Peyer's patch (tissue), 4 donors: Measurements from ENCODE around the gene MAGI2. TPM values are rescaled to one million over a fixed set of nuclear protein-coding genes. Genes with fewer than 3 reads are reported as not detected.

ENCODE experiments used
- DNase-seq, 3 donors: peaks; one replicate each; pipeline ENCODE4 v3.0.0-alpha.2; 2017 to 2019
- H3K27ac ChIP-seq, 4 donors: fragments of 200-600 bp; sonication (generic); one replicate each; pipeline ENCODE4 v1.5.1; 2016 to 2019
- H3K27me3 ChIP-seq, 2 donors: fragments of 200-600 bp; sonication (generic); one replicate each; pipeline ENCODE4 v1.5.1; 2019
- H3K36me3 ChIP-seq, 3 donors: fragments of 200-600 bp; sonication (generic); one replicate each; pipeline ENCODE4 v1.5.1; 2016 to 2019
- H3K4me1 ChIP-seq, 4 donors: fragments of 200-600 bp; sonication (generic); one replicate each; pipeline ENCODE4 v1.5.1; 2016 to 2019
- H3K4me3 ChIP-seq, 4 donors: fragments of 200-600 bp; sonication (generic); 1 replicate in 3 of 4; 2 replicates in 1 of 4; pipeline ENCODE4 v1.5.1; 2016 to 2019; ENCODE audit warnings: mild to moderate bottlenecking in 1 of 4
- H3K9me3 ChIP-seq, 4 donors: fragments of 200-600 bp; sonication (generic); one replicate each; pipeline ENCODE4 v1.5.1; 2016 to 2019; ENCODE audit warnings: mild to moderate bottlenecking in 1 of 4
- CTCF ChIP-seq, 6 experiments: fragments of 450-650 bp in 4 of 6; fragments of 200-600 bp in 2 of 6; sonication (generic) in 1 of 6; IDR thresholded peaks; one replicate each; pipeline ENCODE4 v1.5.1; 2017 to 2019; ENCODE audit warnings: antibody characterized with exemption in 6 of 6, mild to moderate bottlenecking in 3 of 6, moderate library complexity in 1 of 6
- POLR2A ChIP-seq, 2 donors: fragments of 450-650 bp; IDR thresholded peaks; one replicate each; pipeline ENCODE4 v1.5.1; 2017; ENCODE audit warnings: antibody characterized with exemption in 2 of 2, mild to moderate bottlenecking in 2 of 2, moderate library complexity in 2 of 2
- total RNA-seq, 4 donors: library from RNA; depleted of rRNA; stranded (reverse); fragments of >200 nt; gene quantifications; one replicate each; pipeline ENCODE4 v1.1.0, GENCODE V29; 2016

MAGI2 gene
- total RNA-seq, 4 donors from 2014 or later, result 1.6 to 12.4 (median 2.8) TPM

GRCh38 chr7:79308192-79308591 lies 145.3 kb downstream of the MAGI2 start:
- H3K27me3 ChIP-seq, result no peaks in the 10 kb centered on the region
- H3K9me3 ChIP-seq, result no peaks in the 10 kb centered on the region
- H3K4me1 ChIP-seq, result no peaks in the 10 kb centered on the region
- no peak overlapping the region for H3K4me3 ChIP-seq
- TF ChIP-seq POLR2A (IDR thresholded peaks at IDR 0.05) (no peak), CTCF (IDR thresholded peaks at IDR 0.05) (peak in 2 of 6 experiments; percentile 10 to 21)
- H3K36me3 ChIP-seq, result no peaks in the 10 kb centered on the region
- H3K27ac ChIP-seq, result no peak overlapping the region
- no peak for DNase-seq

- no peak overlapping the region for H3K27ac ChIP-seq
- H3K36me3 ChIP-seq, result no peaks in the 10 kb centered on the region
- no peaks in the 10 kb centered on the region for H3K9me3 ChIP-seq
- H3K4me3 ChIP-seq, result no peak overlapping the region
- no peaks in the 10 kb centered on the region for H3K4me1 ChIP-seq
- no peak for TF ChIP-seq POLR2A (IDR thresholded peaks at IDR 0.05)
- TF ChIP-seq CTCF (IDR thresholded peaks at IDR 0.05), result no peak
- no peak for DNase-seq
- H3K27me3 ChIP-seq, result no peaks in the 10 kb centered on the region
These were observed 146.1 kb downstream of the MAGI2 start for GRCh38 chr7:79307376-79307775.

- H3K27ac ChIP-seq, result no peak overlapping the region
- no peaks in the 10 kb centered on the region for H3K27me3 ChIP-seq
- TF ChIP-seq CTCF (IDR thresholded peaks at IDR 0.05) (no peak), POLR2A (IDR thresholded peaks at IDR 0.05) (no peak)
- H3K4me3 ChIP-seq, result no peak overlapping the region
- H3K4me1 ChIP-seq, result no peaks in the 10 kb centered on the region
- H3K36me3 ChIP-seq, result no peaks in the 10 kb centered on the region
- DNase-seq, result no peak
- peaks cover 0 to 4% (median 0%) of the 10 kb centered on the region in 4 donors for H3K9me3 ChIP-seq
These were observed 148.8 kb downstream of the MAGI2 start for GRCh38 chr7:79304711-79305110.

- no peaks in the 10 kb centered on the region for H3K27me3 ChIP-seq
- no peak for DNase-seq
- H3K9me3 ChIP-seq, result peaks cover 0 to 4% (median 0%) of the 10 kb centered on the region in 4 donors
- H3K4me3 ChIP-seq, result no peak overlapping the region
- TF ChIP-seq POLR2A (IDR thresholded peaks at IDR 0.05) (no peak), CTCF (IDR thresholded peaks at IDR 0.05) (no peak)
- no peaks in the 10 kb centered on the region for H3K4me1 ChIP-seq
- no peak overlapping the region for H3K27ac ChIP-seq
- no peaks in the 10 kb centered on the region for H3K36me3 ChIP-seq
These were observed 151.2 kb downstream of the MAGI2 start for GRCh38 chr7:79302293-79302692.

- TF ChIP-seq POLR2A (IDR thresholded peaks at IDR 0.05), result no peak
- no peak for TF ChIP-seq CTCF (IDR thresholded peaks at IDR 0.05)
- no peak overlapping the region for H3K4me3 ChIP-seq
- no peaks in the 10 kb centered on the region for H3K36me3 ChIP-seq
- H3K4me1 ChIP-seq, result no peaks in the 10 kb centered on the region
- H3K27ac ChIP-seq, result no peak overlapping the region
- no peaks in the 10 kb centered on the region for H3K27me3 ChIP-seq
- peaks cover 0 to 4% (median 0%) of the 10 kb centered on the region in 4 donors for H3K9me3 ChIP-seq
- DNase-seq, result no peak
These were observed 152.0 kb downstream of the MAGI2 start for GRCh38 chr7:79301419-79301818.

- Histone ChIP-seq H3K36me3 (no peaks in the 10 kb centered on the region), H3K9me3 (peaks cover 0 to 4% (median 0%) of the 10 kb centered on the region in 4 donors), H3K27ac (no peak overlapping the region), H3K4me1 (no peaks in the 10 kb centered on the region), H3K27me3 (no peaks in the 10 kb centered on the region), H3K4me3 (no peak overlapping the region)
- TF ChIP-seq CTCF (IDR thresholded peaks at IDR 0.05), result no peak
- no peak for TF ChIP-seq POLR2A (IDR thresholded peaks at IDR 0.05)
- DNase-seq, result no peak
These were observed 152.9 kb downstream of the MAGI2 start for GRCh38 chr7:79300573-79300972.
